ENCODE measurements around the gene DHX57.

The DHX57 gene

GRCh38 chr2:38751596-38752410 lies 123.9 kb downstream of the DHX57 start:
- TF ChIP-seq, protein P1, sequence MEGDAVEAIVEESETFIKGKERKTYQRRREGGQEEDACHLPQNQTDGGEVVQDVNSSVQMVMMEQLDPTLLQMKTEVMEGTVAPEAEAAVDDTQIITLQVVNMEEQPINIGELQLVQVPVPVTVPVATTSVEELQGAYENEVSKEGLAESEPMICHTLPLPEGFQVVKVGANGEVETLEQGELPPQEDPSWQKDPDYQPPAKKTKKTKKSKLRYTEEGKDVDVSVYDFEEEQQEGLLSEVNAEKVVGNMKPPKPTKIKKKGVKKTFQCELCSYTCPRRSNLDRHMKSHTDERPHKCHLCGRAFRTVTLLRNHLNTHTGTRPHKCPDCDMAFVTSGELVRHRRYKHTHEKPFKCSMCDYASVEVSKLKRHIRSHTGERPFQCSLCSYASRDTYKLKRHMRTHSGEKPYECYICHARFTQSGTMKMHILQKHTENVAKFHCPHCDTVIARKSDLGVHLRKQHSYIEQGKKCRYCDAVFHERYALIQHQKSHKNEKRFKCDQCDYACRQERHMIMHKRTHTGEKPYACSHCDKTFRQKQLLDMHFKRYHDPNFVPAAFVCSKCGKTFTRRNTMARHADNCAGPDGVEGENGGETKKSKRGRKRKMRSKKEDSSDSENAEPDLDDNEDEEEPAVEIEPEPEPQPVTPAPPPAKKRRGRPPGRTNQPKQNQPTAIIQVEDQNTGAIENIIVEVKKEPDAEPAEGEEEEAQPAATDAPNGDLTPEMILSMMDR (IDR thresholded peaks at IDR 0.05; ENCODE audit: extremely low read depth, missing control alignments) = no peak
- no peak for DNase-seq (ENCODE audit: low spot score)

DNA sequence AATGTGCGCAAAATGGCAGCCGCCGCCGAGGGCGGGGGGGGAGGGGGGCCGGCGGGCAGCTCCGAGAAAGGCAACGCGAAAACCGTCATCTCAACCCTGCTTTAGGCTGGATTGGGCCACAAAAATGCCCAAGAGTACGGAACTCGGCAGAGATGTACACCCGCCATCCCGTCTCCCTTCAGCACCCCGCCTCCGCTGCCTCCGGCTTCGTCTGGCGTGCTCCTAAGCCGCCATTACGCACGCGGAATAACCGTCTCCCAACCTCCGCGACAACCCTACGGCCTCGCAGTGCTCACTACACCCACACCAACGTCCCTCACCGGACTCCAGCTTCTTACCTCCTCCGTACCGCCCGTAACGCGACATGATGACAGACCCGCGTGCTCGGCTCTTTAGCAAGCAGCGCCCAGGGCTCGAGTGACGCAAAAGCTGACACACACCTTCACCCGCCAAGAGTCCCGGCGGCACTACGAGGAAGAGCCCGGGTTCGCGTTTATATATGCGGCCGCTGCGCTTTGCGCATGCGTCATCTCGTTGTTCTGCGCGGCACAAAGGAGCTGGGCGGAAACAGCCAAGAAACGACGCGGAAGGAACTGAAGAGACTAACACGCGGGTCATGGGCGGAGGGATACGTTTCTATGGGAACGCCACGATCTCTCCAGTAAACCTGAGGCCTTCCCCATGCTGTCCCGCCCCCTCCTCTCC lies 124.7 kb downstream of the DHX57 start, which contains the start of gene SRSF7:
Gene SRSF7 (minus strand): TSS at position 471 of the 705 bp plus-strand sequence. CDS start 105 bp downstream, at position 366.
- TF ChIP-seq, protein P1 (IDR thresholded peaks at IDR 0.05; ENCODE audit: extremely low read depth, missing control alignments) = no peak
- DNase-seq (ENCODE audit: low spot score) = peak; percentile 98

GRCh38 chr2:38750011-38750890 lies 125.5 kb downstream of the DHX57 start:
- TF ChIP-seq, protein P1 (IDR thresholded peaks at IDR 0.05; ENCODE audit: extremely low read depth, missing control alignments) = no peak
- peak; percentile 65 for DNase-seq (ENCODE audit: low spot score)

- TF ChIP-seq, protein P1 (IDR thresholded peaks at IDR 0.05; ENCODE audit: extremely low read depth, missing control alignments) = no peak
Measured at GRCh38 chr2:38748943-38749804, 126.6 kb downstream of the DHX57 start.

GRCh38 chr2:38748391-38748790 lies 127.3 kb downstream of the DHX57 start:
- TF ChIP-seq, protein P1 (IDR thresholded peaks at IDR 0.05; ENCODE audit: extremely low read depth, missing control alignments) = no peak
- no peak for DNase-seq (ENCODE audit: low spot score)

More at GRCh38 chr2:38748943-38749804, 126.6 kb downstream of the DHX57 start:
- no peak for DNase-seq (ENCODE audit: low spot score)

DNA sequence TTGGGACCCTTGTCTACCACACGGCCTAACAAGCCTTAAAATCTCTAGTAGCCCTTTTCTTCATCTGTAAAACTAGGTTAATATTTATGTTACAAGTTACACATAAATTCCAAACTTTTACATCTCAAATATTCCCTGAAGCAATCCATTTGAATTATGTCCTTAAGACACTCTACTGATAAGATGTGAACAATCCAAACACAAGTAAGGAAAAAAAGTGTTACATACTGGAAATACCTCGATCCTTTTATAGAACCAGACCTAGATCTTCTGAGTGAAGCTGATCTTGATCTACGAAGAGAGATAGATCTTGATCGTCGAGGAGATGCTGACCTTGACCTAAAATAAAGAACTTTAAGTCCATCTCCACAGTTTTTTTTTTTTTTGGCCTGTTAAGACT lies 127.9 kb downstream of the DHX57 start:
- TF ChIP-seq, protein P1 (IDR thresholded peaks at IDR 0.05; ENCODE audit: extremely low read depth, missing control alignments) = no peak
- no peak for DNase-seq (ENCODE audit: low spot score)

Measured in GM20000 (cell line).